ENCODE measurements around the gene RYR1.

The RYR1 gene

DNA sequence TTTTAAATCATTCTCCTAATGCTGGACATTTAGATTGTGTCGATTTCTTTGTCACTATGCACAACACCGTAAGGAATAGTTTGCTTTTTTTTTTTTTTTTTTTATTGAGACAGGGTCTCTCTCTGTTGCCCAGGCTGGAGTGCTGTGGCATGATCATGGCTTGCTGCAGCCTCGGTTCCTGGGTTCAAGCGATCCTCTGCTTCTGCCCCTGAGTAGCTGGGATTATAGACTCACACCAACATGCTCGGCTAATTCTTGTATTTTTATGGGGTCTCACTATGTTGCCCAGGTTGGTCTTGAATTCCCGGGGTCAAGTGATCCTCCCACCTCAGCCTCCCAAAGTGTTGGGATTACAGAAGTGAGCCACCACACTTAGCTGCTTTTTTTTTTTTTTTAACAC, 86.5 kb downstream of the RYR1 start:
- no peaks in the 10 kb centered on the region for H3K36me3 Mint-ChIP-seq (ENCODE audit: low read depth)
- peaks cover 7% of the 10 kb centered on the region for H3K4me1 Mint-ChIP-seq (ENCODE audit: low read depth)
- no peaks in the 10 kb centered on the region for H3K9me3 Mint-ChIP-seq
- H3K4me3 Mint-ChIP-seq = no peak overlapping the region
- no peaks in the 10 kb centered on the region for H3K27me3 Mint-ChIP-seq (ENCODE audit: low read depth)
- no peak for DNase-seq (ENCODE audit: low spot score)
- no peak overlapping the region for H3K27ac Mint-ChIP-seq

DNA sequence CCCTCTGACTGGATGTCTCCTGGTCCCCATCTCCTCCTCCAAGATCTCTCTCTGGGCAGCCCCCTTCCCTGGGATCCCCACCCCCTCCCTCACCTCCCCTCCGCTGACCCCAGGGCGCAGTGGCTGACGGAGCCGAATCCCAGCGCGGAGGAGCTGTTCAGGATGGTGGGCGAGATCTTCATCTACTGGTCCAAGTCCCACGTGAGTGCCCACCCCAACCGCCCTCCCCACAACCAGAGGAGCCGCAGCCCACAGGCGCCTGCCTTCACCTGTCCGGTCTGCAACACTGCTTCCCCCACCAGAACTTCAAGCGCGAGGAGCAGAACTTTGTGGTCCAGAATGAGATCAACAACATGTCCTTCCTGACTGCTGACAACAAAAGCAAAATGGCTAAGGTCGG, 89.4 kb downstream of the RYR1 start:
- H3K9me3 Mint-ChIP-seq = no peaks in the 10 kb centered on the region
- H3K4me3 Mint-ChIP-seq = no peak overlapping the region
- H3K27ac Mint-ChIP-seq = no peak overlapping the region
- H3K36me3 Mint-ChIP-seq (ENCODE audit: low read depth) = no peaks in the 10 kb centered on the region
- DNase-seq (ENCODE audit: low spot score) = no peak
- H3K4me1 Mint-ChIP-seq (ENCODE audit: low read depth) = peaks cover 1% of the 10 kb centered on the region
- no peaks in the 10 kb centered on the region for H3K27me3 Mint-ChIP-seq (ENCODE audit: low read depth)

DNA sequence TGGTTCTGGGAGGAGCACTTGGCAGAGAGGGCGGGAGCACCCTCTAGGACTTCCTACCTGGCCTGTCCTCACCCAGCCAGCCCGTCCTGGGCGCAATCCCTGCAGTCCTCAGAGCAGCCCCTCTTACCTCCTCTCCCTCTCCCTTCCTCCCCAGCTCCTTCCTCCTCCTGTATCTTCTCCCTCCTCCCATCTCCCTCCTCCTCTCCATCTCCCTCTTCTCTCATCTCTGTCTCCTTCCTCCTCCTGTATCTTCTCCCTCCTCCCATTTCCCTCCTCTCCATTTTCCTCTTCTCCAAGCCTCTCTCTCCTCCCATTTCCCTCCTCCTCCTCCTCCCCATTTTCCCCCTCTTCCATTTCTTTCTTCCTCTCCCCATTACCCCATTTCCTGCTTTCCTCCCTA, 89.8 kb downstream of the RYR1 start:
- Mint-ChIP-seq H3K27ac (no peak overlapping the region), H3K4me1 (ENCODE audit: low read depth) (peaks cover 5% of the 10 kb centered on the region), H3K4me3 (no peak overlapping the region), H3K27me3 (ENCODE audit: low read depth) (no peaks in the 10 kb centered on the region), H3K9me3 (no peaks in the 10 kb centered on the region), H3K36me3 (ENCODE audit: low read depth) (no peaks in the 10 kb centered on the region)
- DNase-seq (ENCODE audit: low spot score) = no peak

DNA sequence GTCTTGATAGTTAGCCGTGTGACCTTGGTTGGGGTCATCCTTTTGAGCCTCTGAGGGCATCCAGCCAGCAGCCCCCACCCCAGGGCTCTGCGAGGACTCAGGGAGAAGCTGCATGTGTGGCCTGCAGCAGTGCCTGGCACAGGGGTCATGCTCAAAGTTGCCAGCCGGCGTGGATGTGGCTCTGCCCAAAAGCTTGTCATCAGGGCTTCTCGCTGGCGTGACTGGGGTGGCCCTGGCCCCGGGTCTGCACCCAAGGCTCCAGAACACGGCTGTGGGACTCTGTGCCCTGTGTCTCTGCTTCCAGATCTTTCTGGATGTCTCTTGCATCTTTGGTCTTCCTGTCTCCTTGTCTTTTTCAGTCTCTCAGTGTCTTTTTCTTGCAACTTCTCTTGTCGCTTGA, 90.9 kb downstream of the RYR1 start:
- no peak for DNase-seq (ENCODE audit: low spot score)
- H3K27me3 Mint-ChIP-seq (ENCODE audit: low read depth) = no peaks in the 10 kb centered on the region
- no peak overlapping the region for H3K27ac Mint-ChIP-seq
- no peaks in the 10 kb centered on the region for H3K36me3 Mint-ChIP-seq (ENCODE audit: low read depth)
- peaks cover 5% of the 10 kb centered on the region for H3K4me1 Mint-ChIP-seq (ENCODE audit: low read depth)
- no peaks in the 10 kb centered on the region for H3K9me3 Mint-ChIP-seq
- no peak overlapping the region for H3K4me3 Mint-ChIP-seq

DNA sequence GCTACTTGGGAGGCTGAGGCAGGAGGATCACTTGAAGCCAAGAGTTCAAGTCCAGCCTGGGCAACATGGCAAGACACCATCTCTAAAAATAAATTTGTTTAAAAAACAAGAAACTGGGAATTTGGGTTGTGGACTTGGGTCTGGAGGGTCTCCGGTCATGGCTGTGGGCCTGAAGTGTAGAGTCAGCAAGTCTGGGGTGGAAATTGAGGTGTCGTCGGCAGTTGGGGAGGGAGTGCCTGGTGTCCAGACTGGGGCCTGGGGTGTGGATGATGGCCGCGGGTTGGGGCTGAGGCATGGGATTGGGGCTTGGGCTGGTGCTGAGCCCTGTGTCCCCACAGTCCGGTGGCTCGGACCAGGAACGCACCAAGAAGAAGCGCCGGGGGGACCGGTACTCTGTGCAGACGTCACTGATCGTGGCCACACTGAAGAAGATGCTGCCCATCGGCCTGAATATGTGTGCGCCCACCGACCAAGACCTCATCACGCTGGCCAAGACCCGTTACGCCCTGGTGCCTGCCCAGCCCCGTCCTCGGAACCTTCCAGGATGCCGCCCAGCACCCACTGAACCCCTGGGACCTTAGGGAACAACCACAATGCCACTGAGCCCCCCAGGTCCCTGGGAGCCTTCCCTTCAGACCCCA, 91.6 kb downstream of the RYR1 start:
- H3K27ac Mint-ChIP-seq = no peak overlapping the region
- no peaks in the 10 kb centered on the region for H3K36me3 Mint-ChIP-seq (ENCODE audit: low read depth)
- no peak for DNase-seq (ENCODE audit: low spot score)
- H3K27me3 Mint-ChIP-seq (ENCODE audit: low read depth) = no peaks in the 10 kb centered on the region
- H3K4me1 Mint-ChIP-seq (ENCODE audit: low read depth) = peaks cover 5% of the 10 kb centered on the region
- no peaks in the 10 kb centered on the region for H3K9me3 Mint-ChIP-seq
- H3K4me3 Mint-ChIP-seq = no peak overlapping the region

DNA sequence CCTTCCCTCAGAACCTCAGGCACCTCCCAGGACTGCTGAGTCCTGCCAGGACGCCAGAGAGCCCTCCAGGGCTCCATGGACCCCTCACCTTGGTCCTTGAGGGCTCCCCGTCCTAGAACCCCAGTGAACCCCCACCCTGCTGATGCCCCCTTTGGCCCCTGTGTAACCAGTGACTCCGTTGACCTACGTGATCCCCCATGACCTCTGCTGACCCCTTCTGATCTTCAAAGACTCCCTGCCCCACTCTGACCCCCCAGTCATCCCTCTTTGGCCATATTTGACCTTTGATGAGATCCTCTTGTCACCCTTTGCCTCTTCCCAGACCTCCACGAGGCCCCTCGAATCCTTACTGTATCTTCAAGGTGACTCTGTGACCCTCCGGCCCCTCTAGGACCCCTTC, 92.9 kb downstream of the RYR1 start:
- Mint-ChIP-seq H3K9me3 (no peaks in the 10 kb centered on the region), H3K36me3 (ENCODE audit: low read depth) (no peaks in the 10 kb centered on the region), H3K4me3 (no peak overlapping the region), H3K4me1 (ENCODE audit: low read depth) (peaks cover 5% of the 10 kb centered on the region), H3K27me3 (ENCODE audit: low read depth) (no peaks in the 10 kb centered on the region), H3K27ac (peak overlapping the region; percentile 57)
- no peak for DNase-seq (ENCODE audit: low spot score)

DNA sequence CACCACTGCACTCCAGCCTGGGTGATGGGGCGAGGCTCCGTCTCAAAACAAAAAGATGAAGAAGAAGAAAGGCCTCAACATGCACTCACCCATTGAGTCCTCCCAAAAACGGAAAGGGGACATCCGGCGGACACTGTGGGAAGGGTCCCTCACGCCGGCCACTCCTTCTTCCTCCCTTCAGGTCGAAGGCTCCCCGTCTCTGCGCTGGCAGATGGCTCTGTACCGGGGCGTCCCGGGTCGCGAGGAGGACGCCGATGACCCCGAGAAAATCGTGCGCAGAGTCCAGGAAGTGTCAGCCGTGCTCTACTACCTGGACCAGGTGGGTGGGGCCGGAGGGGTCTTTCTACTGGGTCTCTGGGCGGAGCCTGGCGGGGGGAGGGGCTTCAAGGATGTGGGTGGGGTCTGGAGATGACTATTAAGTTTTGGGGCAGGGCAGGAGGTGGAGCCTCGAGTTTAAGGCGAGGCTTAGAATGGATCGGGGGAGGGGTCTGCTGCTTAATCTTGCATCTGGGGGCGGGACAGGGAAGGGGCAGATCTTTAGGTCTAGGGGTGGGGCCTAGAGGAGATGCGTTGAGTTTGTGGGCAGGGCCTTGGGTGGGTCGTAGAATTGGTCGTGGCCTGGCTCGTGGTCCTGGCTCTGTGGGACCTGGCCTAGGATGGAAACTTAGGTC, 94.1 kb downstream of the RYR1 start:
- peak overlapping the region; percentile 57 for H3K4me3 Mint-ChIP-seq
- DNase-seq (ENCODE audit: low spot score) = no peak
- H3K4me1 Mint-ChIP-seq (ENCODE audit: low read depth) = peaks cover 5% of the 10 kb centered on the region
- no peaks in the 10 kb centered on the region for H3K36me3 Mint-ChIP-seq (ENCODE audit: low read depth)
- no peaks in the 10 kb centered on the region for H3K27me3 Mint-ChIP-seq (ENCODE audit: low read depth)
- H3K27ac Mint-ChIP-seq = peak overlapping the region; percentile 57
- no peaks in the 10 kb centered on the region for H3K9me3 Mint-ChIP-seq

DNA sequence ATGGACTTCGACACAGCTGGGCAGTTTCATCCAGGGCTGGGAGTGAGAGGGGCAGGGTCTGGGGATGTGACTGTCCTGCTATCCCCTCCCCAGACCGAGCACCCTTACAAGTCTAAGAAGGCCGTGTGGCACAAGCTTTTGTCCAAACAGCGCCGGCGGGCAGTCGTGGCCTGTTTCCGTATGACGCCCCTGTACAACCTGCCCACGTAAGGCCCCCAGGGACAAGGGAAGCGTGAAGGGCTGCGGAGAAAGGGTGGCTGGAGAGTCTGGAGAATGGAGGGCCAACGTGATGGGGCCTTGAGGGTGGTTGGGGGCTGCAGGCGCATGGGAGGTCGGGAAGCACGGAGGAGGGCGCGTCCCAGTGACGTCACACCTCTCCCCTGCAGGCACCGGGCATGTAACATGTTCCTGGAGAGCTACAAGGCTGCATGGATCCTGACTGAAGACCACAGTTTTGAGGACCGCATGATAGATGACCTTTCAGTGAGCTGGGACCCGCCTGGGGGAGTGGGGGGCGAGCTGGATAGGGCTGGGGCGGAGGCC, 94.8 kb downstream of the RYR1 start:
- no peak for DNase-seq (ENCODE audit: low spot score)
- H3K36me3 Mint-ChIP-seq (ENCODE audit: low read depth) = no peaks in the 10 kb centered on the region
- H3K27ac Mint-ChIP-seq = peak overlapping the region; percentile 57
- no peaks in the 10 kb centered on the region for H3K27me3 Mint-ChIP-seq (ENCODE audit: low read depth)
- H3K4me1 Mint-ChIP-seq (ENCODE audit: low read depth) = peaks cover 5% of the 10 kb centered on the region
- H3K4me3 Mint-ChIP-seq = peak overlapping the region; percentile 57
- H3K9me3 Mint-ChIP-seq = no peaks in the 10 kb centered on the region

DNA sequence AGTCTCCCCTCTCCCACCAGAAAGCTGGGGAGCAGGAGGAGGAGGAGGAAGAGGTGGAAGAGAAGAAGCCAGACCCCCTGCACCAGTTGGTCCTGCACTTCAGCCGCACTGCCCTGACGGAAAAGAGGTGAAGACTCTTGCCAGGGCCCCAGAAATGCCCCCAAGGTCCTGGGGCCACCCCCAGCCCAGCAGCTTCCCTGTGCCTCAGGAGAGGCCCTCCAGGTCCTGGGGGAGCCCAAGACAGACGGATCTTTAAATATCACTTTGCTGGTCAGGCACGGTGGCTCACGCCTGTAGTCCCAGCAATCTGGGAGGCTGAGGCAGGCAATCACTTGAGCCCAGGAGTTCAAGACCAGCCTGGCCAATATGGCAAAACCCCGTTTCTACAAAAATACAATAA, 95.4 kb downstream of the RYR1 start:
- Mint-ChIP-seq H3K27me3 (ENCODE audit: low read depth) (no peaks in the 10 kb centered on the region), H3K9me3 (no peaks in the 10 kb centered on the region), H3K36me3 (ENCODE audit: low read depth) (peaks cover 1% of the 10 kb centered on the region), H3K27ac (no peak overlapping the region), H3K4me3 (no peak overlapping the region), H3K4me1 (ENCODE audit: low read depth) (peaks cover 5% of the 10 kb centered on the region)
- no peak for DNase-seq (ENCODE audit: low spot score)

DNA sequence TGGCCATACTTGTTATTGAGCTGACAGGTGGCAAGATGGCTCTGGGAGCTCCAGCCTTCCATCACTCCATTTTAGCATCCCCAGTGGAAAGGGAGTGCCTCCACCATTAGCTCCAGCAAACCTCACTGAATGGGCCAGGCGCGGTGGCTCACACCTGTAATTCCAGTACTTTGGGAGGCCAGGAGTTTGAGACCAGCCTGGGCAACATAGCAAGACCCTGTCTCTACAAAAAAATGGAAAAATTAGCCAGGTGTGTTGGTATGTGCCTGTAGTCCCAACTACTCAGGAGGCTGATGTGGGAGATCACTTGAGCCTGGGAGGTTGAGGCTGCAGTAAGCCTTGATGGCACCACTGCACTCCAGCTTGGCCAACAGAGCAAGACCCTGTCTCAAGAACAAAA, 98.0 kb downstream of the RYR1 start:
- Mint-ChIP-seq H3K27ac (no peak overlapping the region), H3K27me3 (ENCODE audit: low read depth) (no peaks in the 10 kb centered on the region), H3K36me3 (ENCODE audit: low read depth) (peaks cover 18% of the 10 kb centered on the region), H3K9me3 (peaks cover 22% of the 10 kb centered on the region), H3K4me1 (ENCODE audit: low read depth) (peaks cover 9% of the 10 kb centered on the region), H3K4me3 (no peak overlapping the region)
- no peak for DNase-seq (ENCODE audit: low spot score)

DNA sequence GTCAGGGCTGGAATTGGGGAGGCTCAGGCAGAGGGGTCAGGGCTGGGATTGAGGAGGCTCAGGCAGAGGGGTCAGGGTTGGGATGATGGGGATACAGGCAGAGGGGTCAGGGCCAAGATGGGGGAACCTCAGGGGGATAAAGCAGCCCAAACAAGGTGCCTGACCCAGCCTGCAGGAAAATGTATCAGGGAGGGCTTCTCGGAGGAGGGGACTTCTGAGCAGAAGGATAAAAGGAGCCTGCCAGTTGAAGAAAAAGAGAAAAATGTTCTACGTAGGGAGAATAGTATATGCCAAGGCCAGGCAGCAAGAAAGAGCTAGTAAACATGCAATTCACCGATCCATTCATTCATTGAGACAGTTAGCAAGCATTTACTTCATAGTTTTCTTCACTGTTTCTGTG, 99.4 kb downstream of the RYR1 start:
- Mint-ChIP-seq H3K27me3 (ENCODE audit: low read depth) (no peaks in the 10 kb centered on the region), H3K4me1 (ENCODE audit: low read depth) (peaks cover 18% of the 10 kb centered on the region), H3K27ac (peak overlapping the region; percentile 26), H3K9me3 (peaks cover 30% of the 10 kb centered on the region), H3K36me3 (ENCODE audit: low read depth) (peaks cover 24% of the 10 kb centered on the region), H3K4me3 (no peak overlapping the region)
- DNase-seq (ENCODE audit: low spot score) = no peak

DNA sequence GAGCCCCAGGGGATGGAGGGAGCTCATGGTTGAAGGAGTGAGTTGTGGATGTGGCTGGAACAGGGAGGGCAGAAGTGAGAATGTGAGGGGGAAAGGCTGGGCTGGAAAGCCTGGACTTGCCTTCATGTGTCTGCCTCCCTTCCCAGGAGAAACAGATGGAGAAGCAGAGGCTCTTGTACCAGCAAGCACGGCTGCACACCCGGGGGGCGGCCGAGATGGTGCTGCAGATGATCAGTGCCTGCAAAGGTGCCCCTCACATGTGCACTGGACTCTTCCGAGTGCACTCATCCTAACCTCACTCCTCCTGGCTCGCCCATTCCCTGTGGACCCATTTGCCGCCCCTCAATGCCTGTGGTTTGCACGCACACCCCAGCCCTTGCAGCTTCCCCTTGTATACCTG, 101.1 kb downstream of the RYR1 start:
- peaks cover 30% of the 10 kb centered on the region for H3K9me3 Mint-ChIP-seq
- H3K36me3 Mint-ChIP-seq (ENCODE audit: low read depth) = peaks cover 33% of the 10 kb centered on the region
- H3K27me3 Mint-ChIP-seq (ENCODE audit: low read depth) = no peaks in the 10 kb centered on the region
- H3K4me1 Mint-ChIP-seq (ENCODE audit: low read depth) = peaks cover 28% of the 10 kb centered on the region
- no peak overlapping the region for H3K27ac Mint-ChIP-seq
- no peak for DNase-seq (ENCODE audit: low spot score)
- no peak overlapping the region for H3K4me3 Mint-ChIP-seq

DNA sequence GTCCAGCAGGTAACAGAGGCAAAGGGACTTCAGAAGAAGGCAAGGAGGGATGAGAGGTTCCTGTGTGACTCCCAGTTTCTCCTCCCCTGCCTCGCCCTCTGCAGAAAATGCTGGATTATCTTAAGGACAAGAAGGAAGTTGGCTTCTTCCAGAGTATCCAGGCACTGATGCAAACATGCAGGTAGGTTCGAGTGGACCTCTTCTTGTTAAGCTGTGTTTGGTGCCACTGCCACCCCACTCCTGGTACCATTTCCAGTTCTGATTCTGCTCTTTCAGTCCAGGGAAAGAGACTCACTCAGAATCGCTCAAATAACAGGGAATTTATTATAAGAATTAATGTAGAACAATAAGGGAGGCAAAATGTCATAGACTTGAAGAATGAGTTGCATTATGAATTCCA, 101.7 kb downstream of the RYR1 start:
- no peak for DNase-seq (ENCODE audit: low spot score)
- no peaks in the 10 kb centered on the region for H3K27me3 Mint-ChIP-seq (ENCODE audit: low read depth)
- H3K36me3 Mint-ChIP-seq (ENCODE audit: low read depth) = peaks cover 35% of the 10 kb centered on the region
- peaks cover 31% of the 10 kb centered on the region for H3K4me1 Mint-ChIP-seq (ENCODE audit: low read depth)
- no peak overlapping the region for H3K27ac Mint-ChIP-seq
- no peak overlapping the region for H3K4me3 Mint-ChIP-seq
- peaks cover 34% of the 10 kb centered on the region for H3K9me3 Mint-ChIP-seq

DNA sequence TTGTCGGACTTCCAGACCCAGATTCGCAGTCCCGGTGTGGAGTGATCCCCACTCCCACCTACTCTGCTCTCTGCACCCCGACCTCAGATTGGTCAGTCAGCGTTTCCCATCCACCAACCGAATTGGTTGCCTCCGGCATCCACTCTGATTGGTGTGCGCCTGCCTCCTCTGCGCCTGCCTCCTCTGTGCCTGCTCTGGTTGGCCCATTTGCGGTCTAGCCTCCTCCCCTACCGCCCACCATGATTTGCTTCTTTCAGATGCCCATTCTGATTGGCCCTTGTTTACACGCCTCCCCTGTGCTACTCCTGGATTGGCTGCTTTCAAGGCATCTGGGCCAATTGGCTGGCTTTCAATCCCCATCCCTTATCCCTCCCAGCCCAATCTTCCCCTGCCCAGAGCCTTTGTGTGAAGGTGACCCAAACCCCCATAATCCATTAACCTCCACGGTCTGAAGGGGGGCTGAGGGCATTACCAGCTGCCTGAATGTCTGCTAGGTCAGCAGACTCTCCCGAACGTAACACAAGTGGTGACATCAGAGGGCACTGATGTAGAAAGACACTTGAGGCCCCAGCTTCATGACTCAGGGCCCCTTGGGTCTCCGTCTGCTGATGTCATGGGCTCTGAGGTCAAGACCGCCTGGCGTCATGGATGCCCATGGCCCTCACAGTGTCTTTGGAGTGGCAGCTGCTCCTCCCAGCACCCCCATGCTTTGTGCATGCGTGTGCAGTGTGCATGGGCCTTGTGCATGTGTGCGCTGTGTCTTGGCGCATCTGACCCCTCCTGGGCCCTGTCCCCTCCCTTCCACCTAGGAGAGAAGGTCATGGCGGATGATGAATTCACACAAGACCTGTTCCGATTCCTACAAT, 103.8 kb downstream of the RYR1 start:
- Mint-ChIP-seq H3K4me1 (ENCODE audit: low read depth) (peaks cover 34% of the 10 kb centered on the region), H3K9me3 (peaks cover 39% of the 10 kb centered on the region), H3K27ac (peak overlapping the region; percentile 94), H3K4me3 (no peak overlapping the region), H3K27me3 (ENCODE audit: low read depth) (no peaks in the 10 kb centered on the region), H3K36me3 (ENCODE audit: low read depth) (peaks cover 39% of the 10 kb centered on the region)
- DNase-seq (ENCODE audit: low spot score) = no peak
